ENCODE results near the gene KDM4C.

- no peak for TF ChIP-seq CTCF (IDR thresholded peaks at IDR 0.05)
- TF ChIP-seq POLR2AphosphoS5 (IDR thresholded peaks at IDR 0.05) = no peak
These were observed 451.4 kb downstream of the KDM4C start for GRCh38 chr9:7209016-7209715.
